H9 (cell line): ENCODE measurements around the gene OCSTAMP. TPM values are rescaled to one million over a fixed set of nuclear protein-coding genes. Genes with fewer than 3 reads are reported as not detected.

Source experiments
- DNase-seq: peaks from one replicate; pipeline ENCODE4 v3.0.0-alpha.2; 2017
- H2AFZ ChIP-seq: one replicate; pipeline ENCODE4 v1.6.1; 2013; ENCODE audit warnings: mild to moderate bottlenecking, low read length, control low read depth, moderate library complexity
- H2AK5ac ChIP-seq: 2 replicates; pipeline ENCODE4 v1.6.1; 2013; ENCODE audit warnings: low read length, control low read depth, mixed read lengths; ENCODE audit not compliant: insufficient read length
- H2BK120ac ChIP-seq: one replicate; pipeline ENCODE4 v1.6.1; 2013; ENCODE audit warnings: low read depth, mild to moderate bottlenecking, low read length, control low read depth, inconsistent platforms; ENCODE audit not compliant: poor library complexity, severe bottlenecking
- H2BK12ac ChIP-seq: 2 replicates; pipeline ENCODE4 v1.6.1; 2013; ENCODE audit warnings: low read length, control low read depth, mixed read lengths, low read depth; ENCODE audit not compliant: insufficient read length
- H2BK15ac ChIP-seq: 2 replicates; pipeline ENCODE4 v1.6.1; 2013; ENCODE audit warnings: low read depth, low read length, control low read depth
- H2BK20ac ChIP-seq: one replicate; pipeline ENCODE4 v1.6.1; 2013; ENCODE audit warnings: low read depth, mild to moderate bottlenecking, low read length, control low read depth, inconsistent platforms; ENCODE audit not compliant: poor library complexity, severe bottlenecking
- H2BK5ac ChIP-seq: 2 replicates; pipeline ENCODE4 v1.6.1; 2013; ENCODE audit warnings: low read length, control low read depth, mixed read lengths; ENCODE audit not compliant: insufficient read length
- H3K14ac ChIP-seq: 2 replicates; pipeline ENCODE4 v1.6.1; 2013; ENCODE audit warnings: low read length, control low read depth; ENCODE audit not compliant: insufficient read depth
- H3K18ac ChIP-seq: 2 replicates; pipeline ENCODE4 v1.6.1; 2013; ENCODE audit warnings: low read depth, mild to moderate bottlenecking, mixed read lengths, low read length, control low read depth; ENCODE audit not compliant: insufficient read length
- H3K23ac ChIP-seq: 2 replicates; pipeline ENCODE4 v1.6.1; 2013; ENCODE audit warnings: low read length, control low read depth, mixed read lengths, low read depth; ENCODE audit not compliant: insufficient read length
- H3K23me2 ChIP-seq: 2 replicates; pipeline ENCODE4 v1.6.1; 2013; ENCODE audit warnings: low read depth, mild to moderate bottlenecking, mixed read lengths, low read length, control low read depth; ENCODE audit not compliant: insufficient read length, poor library complexity, severe bottlenecking
- H3K27ac ChIP-seq: 2 replicates; pipeline ENCODE4 v1.5.1; 2013; ENCODE audit warnings: low read length, control low read depth, mixed read lengths, low read depth; ENCODE audit not compliant: insufficient read length
- H3K27me3 ChIP-seq: 2 replicates; pipeline ENCODE4 v1.6.1; 2013; ENCODE audit warnings: low read length, control low read depth, inconsistent platforms; ENCODE audit not compliant: insufficient read depth
- H3K4ac ChIP-seq: 2 replicates; pipeline ENCODE4 v1.6.1; 2013; ENCODE audit warnings: low read depth, mild to moderate bottlenecking, control low read depth, inconsistent platforms, low read length, moderate library complexity
- H3K4me1 ChIP-seq: 2 replicates; pipeline ENCODE4 v1.6.1; 2013; ENCODE audit warnings: low read length, control low read depth, inconsistent platforms; ENCODE audit not compliant: insufficient read depth
- H3K4me2 ChIP-seq: 2 replicates; pipeline ENCODE4 v1.6.1; 2013; ENCODE audit warnings: low read length, control low read depth, mixed read lengths; ENCODE audit not compliant: insufficient read length, insufficient read depth
- H3K56ac ChIP-seq: 2 replicates; pipeline ENCODE4 v1.6.1; 2013; ENCODE audit warnings: low read depth, mild to moderate bottlenecking, mixed read lengths, low read length, control low read depth; ENCODE audit not compliant: insufficient read length
- H3K79me1 ChIP-seq: 2 replicates; pipeline ENCODE4 v1.6.1; 2013; ENCODE audit warnings: low read depth, mild to moderate bottlenecking, moderate library complexity, low read length, control low read depth, inconsistent platforms; ENCODE audit not compliant: insufficient read depth, poor library complexity, severe bottlenecking
- H3K79me2 ChIP-seq: 2 replicates; pipeline ENCODE4 v1.6.1; 2013; ENCODE audit warnings: low read length, control low read depth, inconsistent platforms; ENCODE audit not compliant: insufficient read depth
- H3K9ac ChIP-seq: 2 replicates; pipeline ENCODE4 v1.6.1; 2013; ENCODE audit warnings: low read length, control low read depth, mixed read lengths; ENCODE audit not compliant: insufficient read length; ENCODE audit errors: extremely low read depth
- H3K9me3 ChIP-seq: one replicate; pipeline ENCODE4 v1.6.1; 2013; ENCODE audit warnings: low read depth, low read length, inconsistent platforms; ENCODE audit not compliant: control insufficient read depth
- H3T11ph ChIP-seq: one replicate; pipeline ENCODE4 v1.6.1; 2013; ENCODE audit warnings: mild to moderate bottlenecking, low read length, control low read depth, inconsistent platforms
- H4K20me1 ChIP-seq: one replicate; pipeline ENCODE4 v1.6.1; 2013; ENCODE audit not compliant: control insufficient read depth, insufficient read length, insufficient read depth
- H4K5ac ChIP-seq: 2 replicates; pipeline ENCODE4 v1.6.1; 2013; ENCODE audit warnings: low read depth, mild to moderate bottlenecking, mixed read lengths, low read length, control low read depth; ENCODE audit not compliant: insufficient read length
- H4K8ac ChIP-seq: replicated peaks from 2 replicates; pipeline ENCODE4 v1.6.1; 2013; ENCODE audit warnings: low read length, control low read depth, mixed read lengths, low read depth; ENCODE audit not compliant: insufficient read length
- H4K91ac ChIP-seq: 2 replicates; pipeline ENCODE4 v1.6.1; 2013; ENCODE audit warnings: low read depth, mild to moderate bottlenecking, moderate library complexity, mixed read lengths, low read length, control low read depth; ENCODE audit not compliant: insufficient read length
- H3K27ac Mint-ChIP-seq, 3 experiments: 2 replicates in 2 of 3; 3 replicates in 1 of 3; pipeline ENCODE4 v1.8.0; 2020 to 2021; ENCODE audit warnings: mixed read lengths in 3 of 3, mild to moderate bottlenecking in 1 of 3, moderate library complexity in 1 of 3
- H3K27me3 Mint-ChIP-seq: 2 replicates; pipeline ENCODE4 v1.8.0; 2021; ENCODE audit warnings: low read depth, mild to moderate bottlenecking, moderate library complexity, mixed read lengths
- H3K36me3 Mint-ChIP-seq, 3 experiments: 2 replicates in 2 of 3; 3 replicates in 1 of 3; pipeline ENCODE4 v1.8.0; 2020 to 2021; ENCODE audit warnings: low read depth in 3 of 3, mixed read lengths in 3 of 3; ENCODE audit not compliant: insufficient read depth in 1 of 3
- H3K4me1 Mint-ChIP-seq, 2 experiments: 2 replicates each; pipeline ENCODE4 v1.8.0; 2020; ENCODE audit warnings: mixed read lengths in 2 of 2
- H3K4me3 Mint-ChIP-seq, 2 experiments: 2 replicates in 1 of 2; 3 replicates in 1 of 2; pipeline ENCODE4 v1.8.0; 2020 to 2021; ENCODE audit warnings: mild to moderate bottlenecking in 2 of 2, mixed read lengths in 2 of 2, moderate library complexity in 1 of 2
- H3K9me3 Mint-ChIP-seq, 2 experiments: 2 replicates in 1 of 2; 3 replicates in 1 of 2; pipeline ENCODE4 v1.8.0; 2020; ENCODE audit warnings: mild to moderate bottlenecking in 2 of 2, mixed read lengths in 2 of 2, moderate library complexity in 1 of 2
- CTCF ChIP-seq: fragments of 200-600 bp; sonication (generic); conservative IDR thresholded peaks from 3 replicates; pipeline ENCODE4 v1.8.0; 2021; ENCODE audit warnings: antibody characterized with exemption, mild to moderate bottlenecking
- WGBS: extraction: QIAGEN DNeasy Blood & Tissue Kit; methylation state at CpG from one replicate; pipeline ENCODE4 v1.1.7; 2013; ENCODE audit warnings: missing lambda C conversion rate, low lambda C conversion rate, mixed read lengths; ENCODE audit not compliant: insufficient read length; ENCODE audit errors: extremely low coverage; 5-methylcytosine and 5-hydroxymethylcytosine counted together
- total RNA-seq: library from RNA; stranded (reverse); gene quantifications from 2 replicates; pipeline ENCODE4 v1.2.1, GENCODE V29; 2021

The OCSTAMP gene
- total RNA-seq, 1 experiment from 2014 or later, result not detected

- Histone ChIP-seq H3K56ac (no peak overlapping the region), H3K9me3 (no peaks in the 10 kb centered on the region), H3K4me1 (peaks cover 1% of the 10 kb centered on the region; the same call in 1 of the 2 replicates), H3T11ph (no peak overlapping the region), H3K4me2 (no peak overlapping the region), H3K79me1 (no peaks in the 10 kb centered on the region), H2BK12ac (no peak overlapping the region), H3K27ac (no peak overlapping the region), H3K4ac (no peak overlapping the region), H2AFZ (no peak overlapping the region), H2BK20ac (no peak overlapping the region), H3K79me2 (no peaks in the 10 kb centered on the region), H2BK120ac (no peak overlapping the region), H4K5ac (no peak overlapping the region), H3K14ac (no peak overlapping the region), H2AK5ac (no peak overlapping the region), H3K18ac (no peak overlapping the region), H4K91ac (no peak overlapping the region), H2BK15ac (no peak overlapping the region), H4K8ac (no peak overlapping the region), H3K27me3 (no peaks in the 10 kb centered on the region), H2BK5ac (no peak overlapping the region), H3K23ac (no peak overlapping the region), H3K23me2 (peaks cover 5% of the 10 kb centered on the region), H4K20me1 (no peaks in the 10 kb centered on the region), H3K9ac (no peak overlapping the region)
- H3K27me3 Mint-ChIP-seq, result no peaks in the 10 kb centered on the region
- no peak overlapping the region for H3K27ac Mint-ChIP-seq
- WGBS, result no CpG with 5 or more reads among the region's 2 CpGs
- H3K9me3 Mint-ChIP-seq, result no peaks in the 10 kb centered on the region
- no peak overlapping the region for H3K4me3 Mint-ChIP-seq
- TF ChIP-seq CTCF, result no peak
- DNase-seq, result no peak
- no peaks in the 10 kb centered on the region for H3K36me3 Mint-ChIP-seq
- peaks cover 19 to 35% of the 10 kb centered on the region in 2 experiments for H3K4me1 Mint-ChIP-seq
Observed at GRCh38 chr20:46563860-46564221, 13.4 kb upstream of the OCSTAMP start.
